Astrocyte (in vitro differentiated cells and primary cell): ENCODE measurements around the gene ST8SIA5. TPM values are rescaled to one million over a fixed set of nuclear protein-coding genes. Genes with fewer than 3 reads are reported as not detected.

Experiments
- DNase-seq: peaks from one replicate; pipeline ENCODE4 v3.0.0-alpha.2; 2010; ENCODE audit warnings: low read depth
- FAIRE-seq: peaks from 2 replicates; lab custom pipeline; 2011; peaks lifted over from hg19 to GRCh38; lab: Jason Lieb, UNC
- H2AFZ ChIP-seq: 2 replicates; pipeline ENCODE4 v1.6.0; 2012; ENCODE audit warnings: low read depth, low read length, inconsistent platforms
- H3K27ac ChIP-seq: 2 replicates; pipeline ENCODE4 v1.5.1; 2011; ENCODE audit warnings: low read depth, low read length, inconsistent platforms
- H3K27me3 ChIP-seq: 2 replicates; pipeline ENCODE4 v1.6.0; 2011; ENCODE audit warnings: low read length, inconsistent platforms; ENCODE audit not compliant: insufficient read depth
- H3K36me3 ChIP-seq: 2 replicates; pipeline ENCODE4 v1.5.1; 2011; ENCODE audit warnings: low read length, inconsistent platforms; ENCODE audit not compliant: insufficient read depth
- H3K4me1 ChIP-seq: 2 replicates; pipeline ENCODE4 v1.5.1; 2011; ENCODE audit warnings: low read length, inconsistent platforms; ENCODE audit not compliant: insufficient read depth
- H3K4me2 ChIP-seq: 2 replicates; pipeline ENCODE4 v1.6.0; 2012; ENCODE audit warnings: low read length, inconsistent platforms
- H3K4me3 ChIP-seq: 2 replicates; pipeline ENCODE4 v1.5.1; 2011; ENCODE audit warnings: low read depth, mild to moderate bottlenecking, low read length, inconsistent platforms; ENCODE audit not compliant: insufficient read depth
- H3K79me2 ChIP-seq: 2 replicates; pipeline ENCODE4 v1.6.0; 2012; ENCODE audit warnings: mild to moderate bottlenecking, low read length, inconsistent platforms; ENCODE audit not compliant: insufficient read depth
- H3K9ac ChIP-seq: 2 replicates; pipeline ENCODE4 v1.6.0; 2012; ENCODE audit warnings: mild to moderate bottlenecking, low read length, inconsistent platforms
- H3K9me3 ChIP-seq: 2 replicates; pipeline ENCODE4 v1.5.1; 2012; ENCODE audit warnings: low read depth, mild to moderate bottlenecking, low read length, inconsistent platforms; ENCODE audit not compliant: insufficient read depth
- H4K20me1 ChIP-seq: 2 replicates; pipeline ENCODE4 v1.6.0; 2012; ENCODE audit warnings: low read length, inconsistent platforms; ENCODE audit not compliant: insufficient read depth
- H3K27ac Mint-ChIP-seq: one replicate; pipeline ENCODE4 v1.8.0; 2021; ENCODE audit warnings: mild to moderate bottlenecking, mixed read lengths; ENCODE audit not compliant: unreplicated experiment
- H3K27me3 Mint-ChIP-seq: one replicate; pipeline ENCODE4 v1.8.0; 2021; ENCODE audit warnings: low read depth, mixed read lengths; ENCODE audit not compliant: unreplicated experiment
- H3K36me3 Mint-ChIP-seq: one replicate; pipeline ENCODE4 v1.8.0; 2021; ENCODE audit warnings: low read depth, mixed read lengths; ENCODE audit not compliant: unreplicated experiment
- H3K4me1 Mint-ChIP-seq: one replicate; pipeline ENCODE4 v1.8.0; 2021; ENCODE audit warnings: low read depth, mixed read lengths; ENCODE audit not compliant: unreplicated experiment
- H3K4me3 Mint-ChIP-seq: one replicate; pipeline ENCODE4 v1.8.0; 2021; ENCODE audit warnings: mild to moderate bottlenecking, moderate library complexity, mixed read lengths; ENCODE audit not compliant: unreplicated experiment
- H3K9me3 Mint-ChIP-seq: one replicate; pipeline ENCODE4 v1.8.0; 2021; ENCODE audit warnings: mild to moderate bottlenecking, mixed read lengths; ENCODE audit not compliant: unreplicated experiment
- EZH2 ChIP-seq: IDR thresholded peaks from 2 replicates; pipeline ENCODE4 v1.6.1; 2012; ENCODE audit warnings: mild to moderate bottlenecking, low read length, inconsistent platforms; ENCODE audit not compliant: insufficient read depth
- total RNA-seq: library from RNA; stranded (reverse); gene quantifications from 2 replicates; pipeline ENCODE4 v1.2.1, GENCODE V29; 2021
- TF ChIP-seq, protein P1 (sequence below): IDR thresholded peaks from 2 replicates; pipeline ENCODE4 v1.5.1; 2011; ENCODE audit warnings: low read depth, mild to moderate bottlenecking, inconsistent platforms, low read length, moderate library complexity; ENCODE audit not compliant: insufficient read depth

Gene ST8SIA5
- total RNA-seq, 1 donor from 2014 or later, result 0.36 TPM

DNA sequence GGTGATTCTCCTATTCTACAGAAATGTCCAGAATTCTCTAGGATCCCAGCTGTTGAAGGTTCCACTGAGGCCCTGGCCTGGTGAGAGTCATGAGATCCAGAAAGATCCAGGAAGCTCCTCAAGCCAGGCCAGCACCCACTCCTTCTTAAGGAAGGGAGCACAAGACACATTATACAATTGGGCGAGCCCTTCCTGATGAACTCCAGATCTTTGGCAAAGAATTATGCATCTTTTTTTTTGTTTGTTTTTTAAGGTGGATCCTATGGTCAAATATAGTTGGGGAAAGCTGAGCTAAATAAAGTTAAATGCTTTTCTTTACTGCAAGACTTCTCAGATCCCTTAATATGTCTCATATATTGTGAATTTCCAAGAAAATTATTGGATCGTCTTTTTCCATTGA, 62.9 kb downstream of the ST8SIA5 start:
- peaks cover 3% of the 10 kb centered on the region for H3K9me3 Mint-ChIP-seq
- Histone ChIP-seq H3K9ac (no peak overlapping the region), H3K27me3 (no peaks in the 10 kb centered on the region), H3K79me2 (no peaks in the 10 kb centered on the region), H3K9me3 (no peaks in the 10 kb centered on the region), H3K36me3 (no peaks in the 10 kb centered on the region), H4K20me1 (no peaks in the 10 kb centered on the region), H3K4me3 (no peak overlapping the region), H3K4me1 (no peaks in the 10 kb centered on the region), H2AFZ (no peak overlapping the region), H3K27ac (no peak overlapping the region), H3K4me2 (no peak overlapping the region)
- no peak overlapping the region for H3K4me3 Mint-ChIP-seq
- TF ChIP-seq, protein P1, sequence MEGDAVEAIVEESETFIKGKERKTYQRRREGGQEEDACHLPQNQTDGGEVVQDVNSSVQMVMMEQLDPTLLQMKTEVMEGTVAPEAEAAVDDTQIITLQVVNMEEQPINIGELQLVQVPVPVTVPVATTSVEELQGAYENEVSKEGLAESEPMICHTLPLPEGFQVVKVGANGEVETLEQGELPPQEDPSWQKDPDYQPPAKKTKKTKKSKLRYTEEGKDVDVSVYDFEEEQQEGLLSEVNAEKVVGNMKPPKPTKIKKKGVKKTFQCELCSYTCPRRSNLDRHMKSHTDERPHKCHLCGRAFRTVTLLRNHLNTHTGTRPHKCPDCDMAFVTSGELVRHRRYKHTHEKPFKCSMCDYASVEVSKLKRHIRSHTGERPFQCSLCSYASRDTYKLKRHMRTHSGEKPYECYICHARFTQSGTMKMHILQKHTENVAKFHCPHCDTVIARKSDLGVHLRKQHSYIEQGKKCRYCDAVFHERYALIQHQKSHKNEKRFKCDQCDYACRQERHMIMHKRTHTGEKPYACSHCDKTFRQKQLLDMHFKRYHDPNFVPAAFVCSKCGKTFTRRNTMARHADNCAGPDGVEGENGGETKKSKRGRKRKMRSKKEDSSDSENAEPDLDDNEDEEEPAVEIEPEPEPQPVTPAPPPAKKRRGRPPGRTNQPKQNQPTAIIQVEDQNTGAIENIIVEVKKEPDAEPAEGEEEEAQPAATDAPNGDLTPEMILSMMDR, result no peak
- TF ChIP-seq EZH2, result no peak
- H3K36me3 Mint-ChIP-seq, result peaks cover 1% of the 10 kb centered on the region
- DNase-seq (no peak), FAIRE-seq (no peak)
- H3K4me1 Mint-ChIP-seq, result no peaks in the 10 kb centered on the region
- peaks cover 13% of the 10 kb centered on the region for H3K27me3 Mint-ChIP-seq
- H3K27ac Mint-ChIP-seq, result no peak overlapping the region

DNA sequence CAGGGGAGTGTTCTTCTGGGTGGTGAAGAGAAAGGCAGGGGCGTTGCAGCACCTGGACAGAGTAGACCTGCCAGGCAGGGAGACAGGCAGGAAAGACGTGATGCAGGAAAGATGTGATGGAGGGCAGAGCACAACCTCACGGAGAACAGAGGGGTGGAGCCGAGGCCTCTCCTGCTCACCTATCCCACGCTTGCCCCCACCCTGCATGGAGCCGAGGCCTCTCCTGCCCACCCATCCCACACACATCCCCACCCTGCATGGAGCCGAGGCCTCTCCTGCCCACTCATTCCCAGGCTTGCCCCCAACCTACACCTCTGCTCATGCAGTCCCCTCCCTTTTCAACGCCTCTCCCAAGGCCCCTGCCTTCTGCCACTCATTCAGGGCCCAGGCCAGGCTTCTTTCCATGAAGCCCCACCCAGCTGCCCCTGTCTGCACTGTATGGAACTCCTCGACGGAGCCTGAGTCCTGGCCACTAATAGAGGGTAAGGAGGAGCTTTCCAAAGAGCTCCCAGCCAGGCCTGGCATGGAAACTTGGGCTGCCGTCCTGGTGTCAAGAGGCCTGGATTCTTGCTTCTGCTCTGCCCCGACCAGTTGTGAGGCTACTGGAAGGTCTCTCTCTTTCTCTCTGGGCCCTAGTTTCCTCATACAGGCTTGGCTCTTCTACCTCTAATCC, 67.9 kb downstream of the ST8SIA5 start:
- no peak overlapping the region for H3K4me3 ChIP-seq
- H3K9ac ChIP-seq, result no peak overlapping the region
- no peak overlapping the region for H3K4me2 ChIP-seq
- Mint-ChIP-seq H3K27me3 (peaks cover 25% of the 10 kb centered on the region), H3K36me3 (peaks cover 3% of the 10 kb centered on the region), H3K27ac (no peak overlapping the region), H3K4me1 (no peaks in the 10 kb centered on the region), H3K4me3 (no peak overlapping the region), H3K9me3 (no peaks in the 10 kb centered on the region)
- no peak overlapping the region for H3K27ac ChIP-seq
- H4K20me1 ChIP-seq, result no peaks in the 10 kb centered on the region
- no peaks in the 10 kb centered on the region for H3K4me1 ChIP-seq
- FAIRE-seq (no peak), DNase-seq (no peak)
- H3K79me2 ChIP-seq, result no peaks in the 10 kb centered on the region
- TF ChIP-seq, protein P1, result no peak
- no peak for TF ChIP-seq EZH2
- no peak overlapping the region for H2AFZ ChIP-seq
- H3K36me3 ChIP-seq, result no peaks in the 10 kb centered on the region
- no peaks in the 10 kb centered on the region for H3K27me3 ChIP-seq
- H3K9me3 ChIP-seq, result no peaks in the 10 kb centered on the region

DNA sequence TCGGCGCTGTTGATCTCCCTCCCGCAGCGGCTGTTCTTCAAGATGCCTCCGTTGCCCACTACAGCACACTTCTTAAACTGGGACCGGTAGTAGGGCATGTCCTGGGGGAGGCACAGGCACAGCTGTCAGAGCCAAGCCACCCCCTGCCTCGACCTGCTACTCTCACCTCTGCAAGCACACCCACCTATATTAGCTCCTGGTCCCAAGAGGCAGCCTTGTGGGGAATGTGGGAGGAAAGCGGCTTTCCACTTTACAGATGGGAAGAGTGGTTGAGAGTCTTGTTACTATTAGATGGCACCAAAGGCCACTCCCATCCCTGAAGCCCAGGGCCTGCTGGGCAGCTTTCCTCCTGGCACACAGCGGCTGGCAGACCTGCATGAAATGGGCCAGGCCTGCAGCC, 70.7 kb downstream of the ST8SIA5 start:
- Histone ChIP-seq H2AFZ (no peak overlapping the region), H3K9ac (no peak overlapping the region), H3K9me3 (no peaks in the 10 kb centered on the region), H3K79me2 (no peaks in the 10 kb centered on the region), H3K27me3 (no peaks in the 10 kb centered on the region), H3K36me3 (no peaks in the 10 kb centered on the region), H3K4me3 (no peak overlapping the region), H3K4me2 (no peak overlapping the region), H4K20me1 (no peaks in the 10 kb centered on the region), H3K4me1 (no peaks in the 10 kb centered on the region), H3K27ac (no peak overlapping the region)
- TF ChIP-seq EZH2, result no peak
- TF ChIP-seq, protein P1, result no peak
- no peaks in the 10 kb centered on the region for H3K4me1 Mint-ChIP-seq
- no peak overlapping the region for H3K4me3 Mint-ChIP-seq
- H3K36me3 Mint-ChIP-seq, result peaks cover 3% of the 10 kb centered on the region
- DNase-seq (no peak), FAIRE-seq (no peak)
- no peak overlapping the region for H3K27ac Mint-ChIP-seq
- H3K9me3 Mint-ChIP-seq, result no peaks in the 10 kb centered on the region
- peaks cover 21% of the 10 kb centered on the region for H3K27me3 Mint-ChIP-seq
